ENCODE measurements around the gene ANKRD18B.
"Not testable (repeated sequence)": the region's sequence is repeated elsewhere in the genome, so short reads cannot be mapped to it uniquely, and the experiment has no call there.

ANKRD18B gene
- long read RNA-seq = 0 reads

GRCh38 chr9:33523397-33524305 lies at the start of gene ANKRD18B:
Gene ANKRD18B, plus strand, starts transcription at chr9:33524251. Its CDS starts 239 bp downstream, at chr9:33524490.
- H3K4me3 ChIP-seq (replicated peaks; ENCODE audit: insufficient read depth, low read length) = peak within 1 kb of the TSS; percentile 37
- not testable (repeated sequence) for H3K27ac ChIP-seq (replicated peaks); H3K27me3 ChIP-seq (ENCODE audit: insufficient read depth, poor library complexity, severe bottlenecking)
- DNase-seq (ENCODE audit: low read depth in 1 of 2, low spot score in 1 of 2) = peak in 1 of 2 experiments; percentile 48

GRCh38 chr9:33475357-33475756 lies 48.7 kb upstream of the ANKRD18B start:
- Histone ChIP-seq H3K27ac (replicated peaks) (no peak overlapping the region), H3K4me3 (replicated peaks; ENCODE audit: insufficient read depth, low read length) (no peak overlapping the region), H3K27me3 (ENCODE audit: insufficient read depth, poor library complexity, severe bottlenecking) (no peaks in the 10 kb centered on the region)
- DNase-seq (ENCODE audit: low read depth in 1 of 2, low spot score in 1 of 2) = no peak
- no peak for TF ChIP-seq CTCF (IDR thresholded peaks at IDR 0.05; ENCODE audit: insufficient read depth, low read length)
- TF ChIP-seq SPI1 (IDR thresholded peaks at IDR 0.05; ENCODE audit: borderline replicate concordance, low read depth) = no peak
- no peak for TF ChIP-seq REST (IDR thresholded peaks at IDR 0.05; ENCODE audit: insufficient replicate concordance, low read depth)
- no peak for TF ChIP-seq POLR2AphosphoS5 (IDR thresholded peaks at IDR 0.05; ENCODE audit: low read depth)
- no peak for TF ChIP-seq GABPA (IDR thresholded peaks at IDR 0.05; ENCODE audit: low read depth)

- Histone ChIP-seq H3K27ac (replicated peaks) (no peak overlapping the region), H3K27me3 (ENCODE audit: insufficient read depth, poor library complexity, severe bottlenecking) (no peaks in the 10 kb centered on the region), H3K4me3 (replicated peaks; ENCODE audit: insufficient read depth, low read length) (no peak overlapping the region)
- DNase-seq (ENCODE audit: low read depth in 1 of 2, low spot score in 1 of 2) = no peak
- TF ChIP-seq SPI1 (IDR thresholded peaks at IDR 0.05; ENCODE audit: borderline replicate concordance, low read depth) (no peak), CTCF (IDR thresholded peaks at IDR 0.05; ENCODE audit: insufficient read depth, low read length) (no peak), POLR2AphosphoS5 (IDR thresholded peaks at IDR 0.05; ENCODE audit: low read depth) (no peak), REST (IDR thresholded peaks at IDR 0.05; ENCODE audit: insufficient replicate concordance, low read depth) (no peak), GABPA (IDR thresholded peaks at IDR 0.05; ENCODE audit: low read depth) (no peak)
Measured at GRCh38 chr9:33476503-33476902, 47.5 kb upstream of the ANKRD18B start.

GRCh38 chr9:33480106-33480505 lies 43.9 kb upstream of the ANKRD18B start:
- TF ChIP-seq POLR2AphosphoS5 (IDR thresholded peaks at IDR 0.05; ENCODE audit: low read depth) (no peak), CTCF (IDR thresholded peaks at IDR 0.05; ENCODE audit: insufficient read depth, low read length) (no peak)
- no peak for DNase-seq (ENCODE audit: low read depth in 1 of 2, low spot score in 1 of 2)
- Histone ChIP-seq H3K27me3 (ENCODE audit: insufficient read depth, poor library complexity, severe bottlenecking) (no peaks in the 10 kb centered on the region), H3K4me3 (replicated peaks; ENCODE audit: insufficient read depth, low read length) (no peak overlapping the region), H3K27ac (replicated peaks) (no peak overlapping the region)
